ENCODE results near the gene EXD3. TPM values are rescaled to one million over a fixed set of nuclear protein-coding genes. Genes with fewer than 3 reads are reported as not detected.

The EXD3 gene
- total and polyA plus RNA-seq, 9 of the 15 experiments (the other 6 are each of a cell fraction or from before 2014, with no cell fraction given), result 0.29 to 12.5 (median 3.9) TPM

DNA sequence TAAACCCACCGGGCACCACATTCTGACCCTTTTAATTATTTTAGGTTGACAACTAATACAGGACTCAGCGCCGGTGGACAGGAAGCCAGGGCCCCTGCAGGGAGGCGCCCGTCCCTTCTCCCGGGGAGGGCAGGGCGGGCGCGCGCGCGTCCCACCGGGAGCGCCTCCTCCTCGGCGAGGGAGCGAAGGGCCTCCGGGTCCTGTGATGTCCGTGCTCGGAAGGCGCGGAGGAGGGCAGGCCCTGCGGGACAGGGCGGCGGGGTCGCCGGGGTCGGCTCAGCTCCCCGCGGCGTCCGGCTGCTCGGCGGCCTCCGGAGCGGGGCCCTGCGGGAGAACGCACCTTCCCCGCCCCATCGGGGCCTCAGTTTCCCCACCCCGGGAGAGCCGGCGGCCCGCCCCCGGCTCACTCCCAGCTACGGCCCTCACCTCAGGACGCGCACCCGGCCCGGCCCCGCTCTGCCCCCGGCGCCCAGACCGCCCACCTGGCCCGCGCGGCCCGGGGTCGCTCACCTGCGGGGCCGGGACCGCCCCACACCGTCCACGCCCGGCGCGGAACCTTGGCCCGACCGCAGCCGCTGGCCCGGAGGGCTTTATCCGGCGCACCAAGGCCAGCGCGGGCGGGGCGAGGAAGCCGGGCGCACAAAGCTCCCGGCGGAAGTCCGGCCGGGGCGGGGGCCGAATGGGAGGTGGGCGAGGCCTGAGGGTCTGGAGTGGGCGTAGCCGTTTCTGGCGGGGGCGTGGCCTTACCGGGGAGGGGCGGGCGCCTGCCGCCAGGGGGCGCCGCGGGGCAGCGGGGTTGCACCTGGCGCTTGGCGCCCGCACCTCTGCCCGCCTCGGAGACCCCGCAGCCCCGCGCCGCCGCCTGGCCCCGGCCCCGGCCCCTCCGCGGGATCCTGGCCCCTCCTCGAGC lies at the start of gene EXD3, which contains the start of gene NOXA1 (continued):
- TF ChIP-seq, protein P1, sequence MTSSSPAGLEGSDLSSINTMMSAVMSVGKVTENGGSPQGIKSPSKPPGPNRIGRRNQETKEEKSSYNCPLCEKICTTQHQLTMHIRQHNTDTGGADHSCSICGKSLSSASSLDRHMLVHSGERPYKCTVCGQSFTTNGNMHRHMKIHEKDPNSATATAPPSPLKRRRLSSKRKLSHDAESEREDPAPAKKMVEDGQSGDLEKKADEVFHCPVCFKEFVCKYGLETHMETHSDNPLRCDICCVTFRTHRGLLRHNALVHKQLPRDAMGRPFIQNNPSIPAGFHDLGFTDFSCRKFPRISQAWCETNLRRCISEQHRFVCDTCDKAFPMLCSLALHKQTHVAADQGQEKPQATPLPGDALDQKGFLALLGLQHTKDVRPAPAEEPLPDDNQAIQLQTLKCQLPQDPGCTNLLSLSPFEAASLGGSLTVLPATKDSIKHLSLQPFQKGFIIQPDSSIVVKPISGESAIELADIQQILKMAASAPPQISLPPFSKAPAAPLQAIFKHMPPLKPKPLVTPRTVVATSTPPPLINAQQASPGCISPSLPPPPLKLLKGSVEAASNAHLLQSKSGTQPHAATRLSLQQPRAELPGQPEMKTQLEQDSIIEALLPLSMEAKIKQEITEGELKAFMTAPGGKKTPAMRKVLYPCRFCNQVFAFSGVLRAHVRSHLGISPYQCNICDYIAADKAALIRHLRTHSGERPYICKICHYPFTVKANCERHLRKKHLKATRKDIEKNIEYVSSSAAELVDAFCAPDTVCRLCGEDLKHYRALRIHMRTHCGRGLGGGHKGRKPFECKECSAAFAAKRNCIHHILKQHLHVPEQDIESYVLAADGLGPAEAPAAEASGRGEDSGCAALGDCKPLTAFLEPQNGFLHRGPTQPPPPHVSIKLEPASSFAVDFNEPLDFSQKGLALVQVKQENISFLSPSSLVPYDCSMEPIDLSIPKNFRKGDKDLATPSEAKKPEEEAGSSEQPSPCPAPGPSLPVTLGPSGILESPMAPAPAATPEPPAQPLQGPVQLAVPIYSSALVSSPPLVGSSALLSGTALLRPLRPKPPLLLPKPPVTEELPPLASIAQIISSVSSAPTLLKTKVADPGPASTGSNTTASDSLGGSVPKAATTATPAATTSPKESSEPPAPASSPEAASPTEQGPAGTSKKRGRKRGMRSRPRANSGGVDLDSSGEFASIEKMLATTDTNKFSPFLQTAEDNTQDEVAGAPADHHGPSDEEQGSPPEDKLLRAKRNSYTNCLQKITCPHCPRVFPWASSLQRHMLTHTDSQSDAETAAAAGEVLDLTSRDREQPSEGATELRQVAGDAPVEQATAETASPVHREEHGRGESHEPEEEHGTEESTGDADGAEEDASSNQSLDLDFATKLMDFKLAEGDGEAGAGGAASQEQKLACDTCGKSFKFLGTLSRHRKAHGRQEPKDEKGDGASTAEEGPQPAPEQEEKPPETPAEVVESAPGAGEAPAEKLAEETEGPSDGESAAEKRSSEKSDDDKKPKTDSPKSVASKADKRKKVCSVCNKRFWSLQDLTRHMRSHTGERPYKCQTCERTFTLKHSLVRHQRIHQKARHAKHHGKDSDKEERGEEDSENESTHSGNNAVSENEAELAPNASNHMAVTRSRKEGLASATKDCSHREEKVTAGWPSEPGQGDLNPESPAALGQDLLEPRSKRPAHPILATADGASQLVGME (CRISPR knock-in tag; IDR thresholded peaks at IDR 0.05), result 0 out of 2 replicates have a peak, but pooled peaks have one; percentile 43
- TF ChIP-seq FIP1L1 (IDR thresholded peaks at IDR 0.05; ENCODE audit: low read depth, low read length, poor library complexity, severe bottlenecking) (peak; percentile 46), ZNF644 (tag; IDR thresholded peaks at IDR 0.05; ENCODE audit: low read depth) (0 out of 2 replicates have a peak, but pooled peaks have one; percentile 75), NFRKB (IDR thresholded peaks at IDR 0.05; ENCODE audit: low read depth) (no peak), SPI1 (IDR thresholded peaks at IDR 0.05; ENCODE audit: borderline replicate concordance, low read depth, low read length) (peak; percentile 38; the same call in 1 of the 2 replicates), PYGO2 (tag; IDR thresholded peaks at IDR 0.05) (no peak), ATF7 (IDR thresholded peaks at IDR 0.05) (peak; percentile 58; the same call in 1 of the 2 replicates)
- TF ChIP-seq, protein P2, sequence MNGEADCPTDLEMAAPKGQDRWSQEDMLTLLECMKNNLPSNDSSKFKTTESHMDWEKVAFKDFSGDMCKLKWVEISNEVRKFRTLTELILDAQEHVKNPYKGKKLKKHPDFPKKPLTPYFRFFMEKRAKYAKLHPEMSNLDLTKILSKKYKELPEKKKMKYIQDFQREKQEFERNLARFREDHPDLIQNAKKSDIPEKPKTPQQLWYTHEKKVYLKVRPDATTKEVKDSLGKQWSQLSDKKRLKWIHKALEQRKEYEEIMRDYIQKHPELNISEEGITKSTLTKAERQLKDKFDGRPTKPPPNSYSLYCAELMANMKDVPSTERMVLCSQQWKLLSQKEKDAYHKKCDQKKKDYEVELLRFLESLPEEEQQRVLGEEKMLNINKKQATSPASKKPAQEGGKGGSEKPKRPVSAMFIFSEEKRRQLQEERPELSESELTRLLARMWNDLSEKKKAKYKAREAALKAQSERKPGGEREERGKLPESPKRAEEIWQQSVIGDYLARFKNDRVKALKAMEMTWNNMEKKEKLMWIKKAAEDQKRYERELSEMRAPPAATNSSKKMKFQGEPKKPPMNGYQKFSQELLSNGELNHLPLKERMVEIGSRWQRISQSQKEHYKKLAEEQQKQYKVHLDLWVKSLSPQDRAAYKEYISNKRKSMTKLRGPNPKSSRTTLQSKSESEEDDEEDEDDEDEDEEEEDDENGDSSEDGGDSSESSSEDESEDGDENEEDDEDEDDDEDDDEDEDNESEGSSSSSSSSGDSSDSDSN (IDR thresholded peaks at IDR 0.05; ENCODE audit: borderline replicate concordance in 1 of 2, low read depth in 2 of 2, low read length in 2 of 2), result peak; percentile 82 to 95
- TF ChIP-seq, protein P3, sequence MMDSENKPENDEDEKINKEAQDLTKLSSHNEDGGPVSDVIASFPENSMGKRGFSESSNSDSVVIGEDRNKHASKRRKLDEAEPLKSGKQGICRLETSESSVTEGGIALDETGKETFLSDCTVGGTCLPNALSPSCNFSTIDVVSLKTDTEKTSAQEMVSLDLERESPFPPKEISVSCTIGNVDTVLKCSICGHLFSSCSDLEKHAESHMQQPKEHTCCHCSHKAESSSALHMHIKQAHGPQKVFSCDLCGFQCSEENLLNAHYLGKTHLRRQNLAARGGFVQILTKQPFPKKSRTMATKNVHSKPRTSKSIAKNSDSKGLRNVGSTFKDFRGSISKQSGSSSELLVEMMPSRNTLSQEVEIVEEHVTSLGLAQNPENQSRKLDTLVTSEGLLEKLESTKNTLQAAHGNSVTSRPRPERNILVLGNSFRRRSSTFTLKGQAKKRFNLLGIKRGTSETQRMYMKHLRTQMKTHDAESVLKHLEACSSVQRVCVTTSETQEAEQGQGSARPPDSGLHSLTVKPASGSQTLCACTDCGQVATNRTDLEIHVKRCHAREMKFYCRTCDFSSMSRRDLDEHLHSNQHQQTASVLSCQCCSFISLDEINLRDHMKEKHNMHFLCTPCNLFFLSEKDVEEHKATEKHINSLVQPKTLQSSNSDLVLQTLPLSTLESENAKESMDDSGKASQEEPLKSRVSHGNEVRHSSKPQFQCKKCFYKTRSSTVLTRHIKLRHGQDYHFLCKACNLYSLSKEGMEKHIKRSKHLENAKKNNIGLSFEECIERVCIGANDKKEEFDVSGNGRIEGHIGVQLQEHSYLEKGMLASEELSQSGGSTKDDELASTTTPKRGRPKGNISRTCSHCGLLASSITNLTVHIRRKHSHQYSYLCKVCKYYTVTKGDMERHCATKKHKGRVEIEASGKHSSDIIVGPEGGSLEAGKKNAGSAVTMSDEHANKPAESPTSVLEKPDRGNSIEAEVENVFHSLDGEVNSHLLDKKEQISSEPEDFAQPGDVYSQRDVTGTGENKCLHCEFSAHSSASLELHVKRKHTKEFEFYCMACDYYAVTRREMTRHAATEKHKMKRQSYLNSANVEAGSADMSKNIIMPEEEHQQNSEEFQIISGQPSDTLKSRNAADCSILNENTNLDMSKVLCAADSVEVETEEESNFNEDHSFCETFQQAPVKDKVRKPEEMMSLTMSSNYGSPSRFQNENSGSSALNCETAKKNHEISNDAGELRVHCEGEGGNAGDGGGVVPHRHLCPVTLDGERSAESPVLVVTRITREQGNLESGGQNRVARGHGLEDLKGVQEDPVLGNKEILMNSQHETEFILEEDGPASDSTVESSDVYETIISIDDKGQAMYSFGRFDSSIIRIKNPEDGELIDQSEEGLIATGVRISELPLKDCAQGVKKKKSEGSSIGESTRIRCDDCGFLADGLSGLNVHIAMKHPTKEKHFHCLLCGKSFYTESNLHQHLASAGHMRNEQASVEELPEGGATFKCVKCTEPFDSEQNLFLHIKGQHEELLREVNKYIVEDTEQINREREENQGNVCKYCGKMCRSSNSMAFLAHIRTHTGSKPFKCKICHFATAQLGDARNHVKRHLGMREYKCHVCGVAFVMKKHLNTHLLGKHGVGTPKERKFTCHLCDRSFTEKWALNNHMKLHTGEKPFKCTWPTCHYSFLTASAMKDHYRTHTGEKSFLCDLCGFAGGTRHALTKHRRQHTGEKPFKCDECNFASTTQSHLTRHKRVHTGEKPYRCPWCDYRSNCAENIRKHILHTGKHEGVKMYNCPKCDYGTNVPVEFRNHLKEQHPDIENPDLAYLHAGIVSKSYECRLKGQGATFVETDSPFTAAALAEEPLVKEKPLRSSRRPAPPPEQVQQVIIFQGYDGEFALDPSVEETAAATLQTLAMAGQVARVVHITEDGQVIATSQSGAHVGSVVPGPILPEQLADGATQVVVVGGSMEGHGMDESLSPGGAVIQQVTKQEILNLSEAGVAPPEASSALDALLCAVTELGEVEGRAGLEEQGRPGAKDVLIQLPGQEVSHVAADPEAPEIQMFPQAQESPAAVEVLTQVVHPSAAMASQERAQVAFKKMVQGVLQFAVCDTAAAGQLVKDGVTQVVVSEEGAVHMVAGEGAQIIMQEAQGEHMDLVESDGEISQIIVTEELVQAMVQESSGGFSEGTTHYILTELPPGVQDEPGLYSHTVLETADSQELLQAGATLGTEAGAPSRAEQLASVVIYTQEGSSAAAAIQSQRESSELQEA (IDR thresholded peaks at IDR 0.05; ENCODE audit: low read depth), result no peak
